Measurements from ENCODE around the gene DUSP15. TPM values are rescaled to one million over a fixed set of nuclear protein-coding genes. Genes with fewer than 3 reads are reported as not detected.
"Not testable (repeated sequence)": the region's sequence is repeated elsewhere in the genome, so short reads cannot be mapped to it uniquely, and the experiment has no call there.

The DUSP15 gene
- polyA plus RNA-seq, 4 donors = 16.1 to 23.1 (median 19.2) TPM

- peak; percentile 62 to 73 (median 64) for DNase-seq (ENCODE audit: low read depth in 4 of 4, low spot score in 3 of 4)
Measured at GRCh38 chr20:31842471-31843157, 27.7 kb downstream of the DUSP15 start.

- no peak for DNase-seq (ENCODE audit: low read depth in 4 of 4, low spot score in 3 of 4)
Measured at GRCh38 chr20:31841928-31842327, 28.4 kb downstream of the DUSP15 start.

GRCh38 chr20:31840906-31841816 is 29.2 kb downstream of the DUSP15 start:
- DNase-seq (ENCODE audit: low read depth in 4 of 4, low spot score in 3 of 4) = no peak

GRCh38 chr20:31839782-31840487 is 30.4 kb downstream of the DUSP15 start:
- DNase-seq (ENCODE audit: low read depth in 4 of 4, low spot score in 3 of 4) = no peak

GRCh38 chr20:31838646-31839292 is 31.6 kb downstream of the DUSP15 start:
- DNase-seq (ENCODE audit: low read depth in 4 of 4, low spot score in 3 of 4) = no peak

GRCh38 chr20:31837896-31838397 is 32.4 kb downstream of the DUSP15 start:
- DNase-seq (ENCODE audit: low read depth in 4 of 4, low spot score in 3 of 4) = no peak

GRCh38 chr20:31836853-31837608 is 33.3 kb downstream of the DUSP15 start:
- no peak for DNase-seq (ENCODE audit: low read depth in 4 of 4, low spot score in 3 of 4)

GRCh38 chr20:31835977-31836852 is 34.1 kb downstream of the DUSP15 start:
- no peak for DNase-seq (ENCODE audit: low read depth in 4 of 4, low spot score in 3 of 4)

- no peak for DNase-seq (ENCODE audit: low read depth in 4 of 4, low spot score in 3 of 4)
Measured at GRCh38 chr20:31835554-31835953, 34.8 kb downstream of the DUSP15 start.

GRCh38 chr20:31833931-31834521 is 36.3 kb downstream of the DUSP15 start:
- DNase-seq (ENCODE audit: low read depth in 4 of 4, low spot score in 3 of 4) = no peak

GRCh38 chr20:31833130-31833930 is 37.0 kb downstream of the DUSP15 start:
- DNase-seq (ENCODE audit: low read depth in 4 of 4, low spot score in 3 of 4) = peak in 3 of 4 donors; percentile 44 to 49 (median 44)

GRCh38 chr20:31831771-31832306 is 38.5 kb downstream of the DUSP15 start:
- DNase-seq (ENCODE audit: low read depth in 4 of 4, low spot score in 3 of 4) = no peak

GRCh38 chr20:31831211-31831610 is 39.1 kb downstream of the DUSP15 start:
- DNase-seq (ENCODE audit: low read depth in 4 of 4, low spot score in 3 of 4) = no peak

GRCh38 chr20:31830406-31830981 is 39.8 kb downstream of the DUSP15 start:
- no peak for DNase-seq (ENCODE audit: low read depth in 4 of 4, low spot score in 3 of 4)

- no peak for DNase-seq (ENCODE audit: low read depth in 4 of 4, low spot score in 3 of 4)
Measured at GRCh38 chr20:31829731-31830130, 40.6 kb downstream of the DUSP15 start.

GRCh38 chr20:31828016-31828415 is 42.3 kb downstream of the DUSP15 start:
- not testable (repeated sequence) for DNase-seq (ENCODE audit: low read depth in 4 of 4, low spot score in 3 of 4)

GRCh38 chr20:31827059-31827458 is 43.3 kb downstream of the DUSP15 start:
- DNase-seq (ENCODE audit: low read depth in 4 of 4, low spot score in 3 of 4) = no peak
